HCT116 (cell line): ENCODE results near the gene DNAJC18. TPM values are rescaled to one million over a fixed set of nuclear protein-coding genes. Genes with fewer than 3 reads are reported as not detected.

Source experiments
- ATAC-seq: fragments of 200-7000 bp; cut with Tn5 transposase; 2 replicates; pipeline ENCODE4 v1.9.1; 2020; ENCODE audit warnings: mild to moderate bottlenecking, moderate library complexity
- BruUV-seq: library from RNA; stranded (reverse); fragments of 400-500 nt; replicated peaks from 2 replicates; lab custom pipeline; 2021; lab: Mats Ljungman, UMichigan
- CTCF ChIA-PET: fragments of 300-600 bp; sonication (Branson Sonifier 250); formaldehyde crosslinking; loops from one replicate; lab custom pipeline; 2021; ENCODE audit warnings: antibody characterized with exemption; lab: Charles Lee
- POLR2A ChIA-PET: fragments of 300-600, 350-600 bp; sonication (Branson Sonifier 250); formaldehyde crosslinking; loops from one replicate; lab custom pipeline; 2021; ENCODE audit warnings: antibody characterized with exemption; lab: Charles Lee
- RAD21 ChIA-PET, 2 experiments: fragments of 300-600 bp; sonication (Branson Sonifier 250); formaldehyde crosslinking; loops; one replicate each; lab custom pipeline; 2023; ENCODE audit warnings: low total read pairs in 2 of 2; ENCODE audit not compliant: uncharacterized antibody in 2 of 2, unreplicated experiment in 2 of 2, low non-redundant PET in 1 of 2; lab: Charles Lee
- DNase-seq: peaks from one replicate; pipeline ENCODE4 v3.0.0-alpha.2; 2010; ENCODE audit warnings: low read depth, low spot score
- H2AFZ ChIP-seq: fragments of 200-600 bp; shearing (Covaris generic), sonication (generic); 2 replicates; pipeline ENCODE4 v1.6.1; 2017; ENCODE audit warnings: low read depth, mixed run types, mixed read lengths, antibody characterized with exemption, low read length; ENCODE audit not compliant: poor library complexity, severe bottlenecking
- H3K27ac ChIP-seq: 2 replicates; pipeline ENCODE4 v1.5.1; 2012; ENCODE audit warnings: low read depth, low read length
- H3K27me3 ChIP-seq: fragments of 200-600 bp; sonication (generic); 2 replicates; pipeline ENCODE4 v1.6.1; 2016; ENCODE audit warnings: mixed run types, low read length, mixed read lengths; ENCODE audit not compliant: insufficient read depth
- H3K36me3 ChIP-seq, 2 experiments: fragments of 200-500 bp in 1 of 2; fragments of 200-600 bp in 1 of 2; sonication (Bioruptor generic) in 1 of 2; sonication (generic) in 1 of 2; 2 replicates each; pipeline versions ENCODE4 v1.5.1 to v1.6.1; 2014 to 2016; ENCODE audit warnings: low read length in 2 of 2, inconsistent platforms in 1 of 2, mixed read lengths in 1 of 2, mixed run types in 1 of 2; ENCODE audit not compliant: insufficient read depth in 2 of 2, control insufficient read depth in 1 of 2
- H3K4me1 ChIP-seq, 2 experiments: fragments of 200-600 bp in 1 of 2; sonication (generic) in 1 of 2; 2 replicates each; pipeline versions ENCODE4 v1.5.1 to v1.6.1; 2012 to 2017; ENCODE audit warnings: low read length in 2 of 2, inconsistent platforms in 1 of 2, mild to moderate bottlenecking in 1 of 2, mixed read lengths in 1 of 2, mixed run types in 1 of 2, moderate library complexity in 1 of 2; ENCODE audit not compliant: insufficient read depth in 2 of 2, control insufficient read depth in 1 of 2
- H3K4me2 ChIP-seq: fragments of 200-600 bp; sonication (generic); 2 replicates; pipeline ENCODE4 v1.6.1; 2017; ENCODE audit warnings: mixed run types, low read length, mixed read lengths
- H3K4me3 ChIP-seq, 2 experiments: fragments of 200-600 bp in 1 of 2; sonication (generic) in 1 of 2; replicated peaks in 1 of 2; 2 replicates each; pipeline ENCODE4 v1.5.1; 2011 to 2016; ENCODE audit warnings: low read length in 2 of 2, control low read depth in 1 of 2, low read depth in 1 of 2, mild to moderate bottlenecking in 1 of 2, mixed read lengths in 1 of 2, mixed run types in 1 of 2
- H3K79me2 ChIP-seq: fragments of 200-600 bp; sonication (generic); 2 replicates; pipeline ENCODE4 v1.6.1; 2017; ENCODE audit warnings: mild to moderate bottlenecking, mixed run types, low read length, moderate library complexity, mixed read lengths; ENCODE audit not compliant: insufficient read depth
- H3K9ac ChIP-seq: fragments of 200-600 bp; sonication (generic); 2 replicates; pipeline ENCODE4 v1.6.1; 2016; ENCODE audit warnings: low read length, mixed read lengths
- H3K9me2 ChIP-seq: fragments of 200-600 bp; sonication (generic), shearing (Covaris generic); 2 replicates; pipeline ENCODE4 v1.6.1; 2017; ENCODE audit warnings: mixed run types, mild to moderate bottlenecking, moderate library complexity; ENCODE audit not compliant: insufficient read depth
- H3K9me3 ChIP-seq, 2 experiments: fragments of 200-500 bp in 1 of 2; fragments of 200-600 bp in 1 of 2; sonication (Bioruptor generic) in 1 of 2; sonication (generic) in 1 of 2; 2 replicates each; pipeline ENCODE4 v1.6.1; 2014 to 2017; ENCODE audit warnings: low read length in 2 of 2, mixed read lengths in 2 of 2, inconsistent platforms in 1 of 2, low read depth in 1 of 2, mild to moderate bottlenecking in 1 of 2, mixed run types in 1 of 2, moderate library complexity in 1 of 2; ENCODE audit not compliant: control insufficient read depth in 1 of 2, insufficient read depth in 1 of 2
- H4K20me1 ChIP-seq: fragments of 200-600 bp; sonication (generic), shearing (Covaris generic); 2 replicates; pipeline ENCODE4 v1.6.1; 2017; ENCODE audit warnings: mixed run types, mild to moderate bottlenecking, moderate library complexity; ENCODE audit not compliant: insufficient read depth
- CBX3 ChIP-seq: IDR thresholded peaks from 2 replicates; pipeline ENCODE4 v1.6.1; 2012; ENCODE audit warnings: low read depth
- CEBPB ChIP-seq: IDR thresholded peaks from 2 replicates; pipeline ENCODE4 v1.6.1; 2012; ENCODE audit warnings: low read depth
- EGR1 ChIP-seq: IDR thresholded peaks from 2 replicates; pipeline ENCODE4 v1.6.1; 2012; ENCODE audit warnings: low read depth
- ELF1 ChIP-seq: IDR thresholded peaks from 2 replicates; pipeline ENCODE4 v1.6.1; 2012; ENCODE audit warnings: low read depth, borderline replicate concordance
- EZH2 ChIP-seq: fragments of 200-600 bp; sonication (generic); IDR thresholded peaks from 2 replicates; pipeline ENCODE4 v1.6.1; 2017; ENCODE audit warnings: antibody characterized with exemption, mixed run types
- EZH2phosphoT487 ChIP-seq: fragments of 200-600 bp; IDR thresholded peaks from 2 replicates; pipeline ENCODE4 v1.6.1; 2018; ENCODE audit warnings: antibody characterized with exemption, borderline replicate concordance
- FOSL1 ChIP-seq: IDR thresholded peaks from 2 replicates; pipeline ENCODE4 v1.6.1; 2012; ENCODE audit warnings: low read depth
- JUND ChIP-seq: IDR thresholded peaks from 2 replicates; pipeline ENCODE4 v1.6.1; 2012
- POLR2AphosphoS5 ChIP-seq: IDR thresholded peaks from 2 replicates; pipeline ENCODE4 v1.6.1; 2011; ENCODE audit warnings: mild to moderate bottlenecking, low read depth, low read length, moderate library complexity
- RAD21 ChIP-seq: IDR thresholded peaks from 2 replicates; pipeline ENCODE4 v1.6.1; 2012; ENCODE audit warnings: low read depth, mild to moderate bottlenecking
- SIN3A ChIP-seq: IDR thresholded peaks from 2 replicates; pipeline ENCODE4 v1.6.1; 2012; ENCODE audit warnings: low read depth
- SP1 ChIP-seq: IDR thresholded peaks from 2 replicates; pipeline ENCODE4 v1.6.1; 2012; ENCODE audit warnings: low read depth
- TCF7L2 ChIP-seq: IDR thresholded peaks from 2 replicates; pipeline ENCODE4 v1.7.0; 2011; ENCODE audit warnings: borderline replicate concordance, inconsistent platforms; ENCODE audit not compliant: insufficient read depth, insufficient read length; ENCODE audit errors: extremely low read depth
- YY1 ChIP-seq: IDR thresholded peaks from 2 replicates; pipeline ENCODE4 v1.6.1; 2011; ENCODE audit warnings: low read length, low read depth, moderate library complexity, mild to moderate bottlenecking; ENCODE audit not compliant: insufficient replicate concordance; ENCODE audit errors: extremely low read depth
- intact Hi-C: fragments of 100-400 bp; cut with micrococcal nuclease; formaldehyde crosslinking; loops from 2 replicates; pipeline ENCODE4 v1.10.0; 2022
- total RNA-seq: library from RNA; stranded (reverse); gene quantifications from one replicate; pipeline ENCODE4 v1.2.1, GENCODE V29; 2021; ENCODE audit not compliant: unreplicated experiment
- TF ChIP-seq, protein P1 (sequence below), 3 experiments: fragments of 200-600 bp in 1 of 3; sonication (generic) in 1 of 3; IDR thresholded peaks in 2 of 3; conservative IDR thresholded peaks in 1 of 3; 2 replicates each; pipeline ENCODE4 v1.5.1; 2012 to 2017; ENCODE audit warnings: low read depth in 2 of 3, low read length in 2 of 3, antibody characterized with exemption in 1 of 3, borderline replicate concordance in 1 of 3, control low read depth in 1 of 3, mild to moderate bottlenecking in 1 of 3, mixed read lengths in 1 of 3, mixed run types in 1 of 3, moderate library complexity in 1 of 3; ENCODE audit not compliant: insufficient read depth in 1 of 3
- TF ChIP-seq, protein P2 (sequence below): IDR thresholded peaks from 2 replicates; pipeline ENCODE4 v1.6.1; 2012; ENCODE audit warnings: low read depth
- TF ChIP-seq, protein P3 (sequence below): IDR thresholded peaks from 2 replicates; pipeline ENCODE4 v1.6.1; 2012
- TF ChIP-seq, protein P4 (sequence below): IDR thresholded peaks from 2 replicates; pipeline ENCODE4 v1.6.1; 2011; ENCODE audit warnings: mild to moderate bottlenecking, low read length, moderate library complexity; ENCODE audit not compliant: insufficient replicate concordance; ENCODE audit errors: extremely low read depth
- TF ChIP-seq, protein P5 (sequence below): IDR thresholded peaks from 2 replicates; pipeline ENCODE4 v1.6.1; 2012

DNAJC18 gene
- total RNA-seq, 1 experiment from 2014 or later: 5.7 TPM

DNA sequence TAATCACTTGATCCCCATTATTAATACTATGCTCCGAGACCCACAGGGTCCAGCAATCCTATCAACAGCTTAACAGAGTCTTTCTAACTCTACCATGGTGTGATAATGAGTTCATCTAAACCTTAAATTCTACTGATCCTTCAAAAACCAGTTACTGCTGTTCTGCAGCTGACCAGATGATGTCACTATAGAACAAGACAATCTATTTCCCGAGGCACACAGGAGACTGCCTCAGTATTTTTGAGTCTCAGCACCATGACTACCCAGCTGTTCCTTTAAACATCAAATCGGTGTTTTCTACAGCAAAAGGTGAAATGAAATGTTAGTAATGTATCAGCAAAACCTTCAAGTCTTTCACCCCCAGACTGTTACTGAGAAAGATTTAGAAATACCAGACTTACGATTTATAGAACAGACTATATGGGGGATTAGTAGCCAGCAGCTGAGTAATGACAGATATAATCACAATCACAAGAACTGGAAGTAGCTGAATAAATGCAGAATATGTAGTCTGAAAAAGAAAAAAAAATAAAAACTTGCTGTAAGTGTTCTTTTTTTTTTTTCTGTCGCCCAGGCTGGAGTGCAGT is 16.9 kb downstream of the DNAJC18 start:
- BruUV-seq: no TSS peak
- H2AFZ ChIP-seq: no peak overlapping the region
- ATAC-seq: peak; percentile 89
- ChIA-PET RAD21 (interaction anchor here (0.7 to 1.4 kb wide), 4 partner anchors 91 to 365 kb away, joined by 3 to 14 read pairs (median 4); no protein-coding TSS in a partner anchor), CTCF (interaction anchor here (0.5 to 3.3 kb wide), 16 partner anchors 11 to 953 kb away, joined by 3 to 86 read pairs (median 4); partner anchors contain the start of genes SPATA24 and STING1), POLR2A (interaction anchor here (1.0 kb wide), 1 partner anchor 91 kb away, joined by 3 read pairs; no protein-coding TSS in a partner anchor)
- H3K4me1 ChIP-seq: peaks cover 0 to 7% of the 10 kb centered on the region in 2 experiments; a peak in 3 of 4 replicates
- intact Hi-C loops: loop anchor here (1.0 to 2.0 kb wide), 4 partner anchors 91 to 342 kb away; no protein-coding TSS in a partner anchor
- no peak overlapping the region for H3K4me3 ChIP-seq
- H3K9me2 ChIP-seq: no peaks in the 10 kb centered on the region
- no peak overlapping the region for H3K4me2 ChIP-seq
- no peaks in the 10 kb centered on the region for H3K79me2 ChIP-seq
- no peaks in the 10 kb centered on the region for H3K27me3 ChIP-seq
- no peaks in the 10 kb centered on the region for H4K20me1 ChIP-seq
- H3K9ac ChIP-seq: no peak overlapping the region
- no peaks in the 10 kb centered on the region for H3K36me3 ChIP-seq
- no peaks in the 10 kb centered on the region for H3K9me3 ChIP-seq
- no peak overlapping the region for H3K27ac ChIP-seq
- peak; percentile 48 for DNase-seq
- no peak for TF ChIP-seq POLR2AphosphoS5
- TF ChIP-seq CBX3: peak; percentile 13; the same call in 1 of the 2 replicates
- TF ChIP-seq RAD21: peak; percentile 96
- TF ChIP-seq, protein P1, sequence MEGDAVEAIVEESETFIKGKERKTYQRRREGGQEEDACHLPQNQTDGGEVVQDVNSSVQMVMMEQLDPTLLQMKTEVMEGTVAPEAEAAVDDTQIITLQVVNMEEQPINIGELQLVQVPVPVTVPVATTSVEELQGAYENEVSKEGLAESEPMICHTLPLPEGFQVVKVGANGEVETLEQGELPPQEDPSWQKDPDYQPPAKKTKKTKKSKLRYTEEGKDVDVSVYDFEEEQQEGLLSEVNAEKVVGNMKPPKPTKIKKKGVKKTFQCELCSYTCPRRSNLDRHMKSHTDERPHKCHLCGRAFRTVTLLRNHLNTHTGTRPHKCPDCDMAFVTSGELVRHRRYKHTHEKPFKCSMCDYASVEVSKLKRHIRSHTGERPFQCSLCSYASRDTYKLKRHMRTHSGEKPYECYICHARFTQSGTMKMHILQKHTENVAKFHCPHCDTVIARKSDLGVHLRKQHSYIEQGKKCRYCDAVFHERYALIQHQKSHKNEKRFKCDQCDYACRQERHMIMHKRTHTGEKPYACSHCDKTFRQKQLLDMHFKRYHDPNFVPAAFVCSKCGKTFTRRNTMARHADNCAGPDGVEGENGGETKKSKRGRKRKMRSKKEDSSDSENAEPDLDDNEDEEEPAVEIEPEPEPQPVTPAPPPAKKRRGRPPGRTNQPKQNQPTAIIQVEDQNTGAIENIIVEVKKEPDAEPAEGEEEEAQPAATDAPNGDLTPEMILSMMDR (IDR thresholded peaks at IDR 0.05 in 2 of 3, conservative IDR thresholded peaks at IDR 0.05 in 1 of 3; ENCODE audit: borderline replicate concordance in 1 of 3, insufficient read depth in 1 of 3, low read depth in 2 of 3, low read length in 2 of 3): peak; percentile 78 to 95 (median 95)
- TF ChIP-seq EZH2: no peak
- no peak for TF ChIP-seq TCF7L2
- TF ChIP-seq, protein P2, sequence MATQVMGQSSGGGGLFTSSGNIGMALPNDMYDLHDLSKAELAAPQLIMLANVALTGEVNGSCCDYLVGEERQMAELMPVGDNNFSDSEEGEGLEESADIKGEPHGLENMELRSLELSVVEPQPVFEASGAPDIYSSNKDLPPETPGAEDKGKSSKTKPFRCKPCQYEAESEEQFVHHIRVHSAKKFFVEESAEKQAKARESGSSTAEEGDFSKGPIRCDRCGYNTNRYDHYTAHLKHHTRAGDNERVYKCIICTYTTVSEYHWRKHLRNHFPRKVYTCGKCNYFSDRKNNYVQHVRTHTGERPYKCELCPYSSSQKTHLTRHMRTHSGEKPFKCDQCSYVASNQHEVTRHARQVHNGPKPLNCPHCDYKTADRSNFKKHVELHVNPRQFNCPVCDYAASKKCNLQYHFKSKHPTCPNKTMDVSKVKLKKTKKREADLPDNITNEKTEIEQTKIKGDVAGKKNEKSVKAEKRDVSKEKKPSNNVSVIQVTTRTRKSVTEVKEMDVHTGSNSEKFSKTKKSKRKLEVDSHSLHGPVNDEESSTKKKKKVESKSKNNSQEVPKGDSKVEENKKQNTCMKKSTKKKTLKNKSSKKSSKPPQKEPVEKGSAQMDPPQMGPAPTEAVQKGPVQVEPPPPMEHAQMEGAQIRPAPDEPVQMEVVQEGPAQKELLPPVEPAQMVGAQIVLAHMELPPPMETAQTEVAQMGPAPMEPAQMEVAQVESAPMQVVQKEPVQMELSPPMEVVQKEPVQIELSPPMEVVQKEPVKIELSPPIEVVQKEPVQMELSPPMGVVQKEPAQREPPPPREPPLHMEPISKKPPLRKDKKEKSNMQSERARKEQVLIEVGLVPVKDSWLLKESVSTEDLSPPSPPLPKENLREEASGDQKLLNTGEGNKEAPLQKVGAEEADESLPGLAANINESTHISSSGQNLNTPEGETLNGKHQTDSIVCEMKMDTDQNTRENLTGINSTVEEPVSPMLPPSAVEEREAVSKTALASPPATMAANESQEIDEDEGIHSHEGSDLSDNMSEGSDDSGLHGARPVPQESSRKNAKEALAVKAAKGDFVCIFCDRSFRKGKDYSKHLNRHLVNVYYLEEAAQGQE: no peak
- TF ChIP-seq EZH2phosphoT487: no peak
- no peak for TF ChIP-seq FOSL1
- TF ChIP-seq, protein P3, sequence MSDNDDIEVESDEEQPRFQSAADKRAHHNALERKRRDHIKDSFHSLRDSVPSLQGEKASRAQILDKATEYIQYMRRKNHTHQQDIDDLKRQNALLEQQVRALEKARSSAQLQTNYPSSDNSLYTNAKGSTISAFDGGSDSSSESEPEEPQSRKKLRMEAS: no peak
- TF ChIP-seq CEBPB: no peak
- no peak for TF ChIP-seq EGR1
- TF ChIP-seq ELF1: no peak
- no peak for TF ChIP-seq JUND
- TF ChIP-seq SIN3A: no peak
- no peak for TF ChIP-seq SP1
- no peak for TF ChIP-seq YY1
- TF ChIP-seq, protein P4, sequence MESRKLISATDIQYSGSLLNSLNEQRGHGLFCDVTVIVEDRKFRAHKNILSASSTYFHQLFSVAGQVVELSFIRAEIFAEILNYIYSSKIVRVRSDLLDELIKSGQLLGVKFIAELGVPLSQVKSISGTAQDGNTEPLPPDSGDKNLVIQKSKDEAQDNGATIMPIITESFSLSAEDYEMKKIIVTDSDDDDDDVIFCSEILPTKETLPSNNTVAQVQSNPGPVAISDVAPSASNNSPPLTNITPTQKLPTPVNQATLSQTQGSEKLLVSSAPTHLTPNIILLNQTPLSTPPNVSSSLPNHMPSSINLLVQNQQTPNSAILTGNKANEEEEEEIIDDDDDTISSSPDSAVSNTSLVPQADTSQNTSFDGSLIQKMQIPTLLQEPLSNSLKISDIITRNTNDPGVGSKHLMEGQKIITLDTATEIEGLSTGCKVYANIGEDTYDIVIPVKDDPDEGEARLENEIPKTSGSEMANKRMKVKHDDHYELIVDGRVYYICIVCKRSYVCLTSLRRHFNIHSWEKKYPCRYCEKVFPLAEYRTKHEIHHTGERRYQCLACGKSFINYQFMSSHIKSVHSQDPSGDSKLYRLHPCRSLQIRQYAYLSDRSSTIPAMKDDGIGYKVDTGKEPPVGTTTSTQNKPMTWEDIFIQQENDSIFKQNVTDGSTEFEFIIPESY: no peak
- TF ChIP-seq, protein P5, sequence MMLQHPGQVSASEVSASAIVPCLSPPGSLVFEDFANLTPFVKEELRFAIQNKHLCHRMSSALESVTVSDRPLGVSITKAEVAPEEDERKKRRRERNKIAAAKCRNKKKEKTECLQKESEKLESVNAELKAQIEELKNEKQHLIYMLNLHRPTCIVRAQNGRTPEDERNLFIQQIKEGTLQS: no peak
